ENCODE data around the gene CCNK. TPM values are rescaled to one million over a fixed set of nuclear protein-coding genes. Genes with fewer than 3 reads are reported as not detected.

The CCNK gene
- total RNA-seq, 1 donor from 2014 or later = 86.7 TPM

- intact Hi-C loops (cut with micrococcal nuclease) = no loop called here
Measured at GRCh38 chr14:99465288-99465687, 15.9 kb upstream of the CCNK start.

GRCh38 chr14:99466758-99467157 is 14.5 kb upstream of the CCNK start:
- intact Hi-C loops (cut with micrococcal nuclease) = no loop called here

- intact Hi-C loops (cut with micrococcal nuclease) = no loop called here
Measured at GRCh38 chr14:99467336-99468078, 13.7 kb upstream of the CCNK start.

GRCh38 chr14:99468081-99468480 is 13.1 kb upstream of the CCNK start:
- intact Hi-C loops (cut with micrococcal nuclease) = no loop called here

GRCh38 chr14:99468836-99469592 is 12.2 kb upstream of the CCNK start:
- intact Hi-C loops (cut with micrococcal nuclease) = no loop called here

GRCh38 chr14:99471731-99472130 is 9.5 kb upstream of the CCNK start:
- intact Hi-C loops (cut with micrococcal nuclease) = no loop called here

- intact Hi-C loops (cut with micrococcal nuclease) = no loop called here
Measured at GRCh38 chr14:99472937-99473336, 8.3 kb upstream of the CCNK start.

GRCh38 chr14:99473458-99473857 is 7.8 kb upstream of the CCNK start:
- intact Hi-C loops (cut with micrococcal nuclease) = no loop called here

GRCh38 chr14:99475179-99475578 is 6.0 kb upstream of the CCNK start:
- intact Hi-C loops (cut with micrococcal nuclease) = no loop called here

GRCh38 chr14:99475660-99476059 is 5.5 kb upstream of the CCNK start:
- intact Hi-C loops (cut with micrococcal nuclease) = no loop called here

- intact Hi-C loops (cut with micrococcal nuclease) = no loop called here
Measured at GRCh38 chr14:99476864-99477263, 4.3 kb upstream of the CCNK start.

- intact Hi-C loops (cut with micrococcal nuclease) = no loop called here
Measured at GRCh38 chr14:99478128-99478527, 3.1 kb upstream of the CCNK start.

- intact Hi-C loops (cut with micrococcal nuclease) = no loop called here
Measured at GRCh38 chr14:99479160-99479905, 1.9 kb upstream of the CCNK start.

GRCh38 chr14:99479906-99480869 is 1.0 kb upstream of the CCNK start, which contains the start of gene SETD3:
SETD3 (minus strand) TSS chr14:99480859; CDS start chr14:99465805, 15,054 bp downstream.
- intact Hi-C loops (cut with micrococcal nuclease) = loop anchor here (2.0 to 5.0 kb wide), 7 partner anchors 43 to 1503 kb away; partner anchors contain the start of genes WDR25 and YY1

- intact Hi-C loops (cut with micrococcal nuclease) = loop anchor here (1.0 to 5.0 kb wide), 10 partner anchors 45 to 1505 kb away; partner anchors contain the start of genes CCDC85C, CYP46A1, WDR25 and YY1
Measured at GRCh38 chr14:99481745-99482099, 513 bp downstream of the CCNK start.

GRCh38 chr14:99484106-99484505 is 2.9 kb downstream of the CCNK start:
- intact Hi-C loops (cut with micrococcal nuclease) = loop anchor here (5.0 kb wide), 1 partner anchor 738 kb away; no protein-coding TSS in a partner anchor

GRCh38 chr14:99497341-99497740 is 16.1 kb downstream of the CCNK start:
- intact Hi-C loops (cut with micrococcal nuclease) = no loop called here

- intact Hi-C loops (cut with micrococcal nuclease) = no loop called here
Measured at GRCh38 chr14:99497894-99498293, 16.7 kb downstream of the CCNK start.

GRCh38 chr14:99502989-99503421 is 21.8 kb downstream of the CCNK start:
- intact Hi-C loops (cut with micrococcal nuclease) = no loop called here

- intact Hi-C loops (cut with micrococcal nuclease) = no loop called here
Measured at GRCh38 chr14:99503848-99504453, 22.7 kb downstream of the CCNK start.

Data from T-helper 1 cell treated with Interleukin-12 subunit alpha and Interleukin-12 subunit beta and Interleukin-4 antibody, amounts not matched to agents 30 ng/mL and 1 ng/mL, for 36 hours (primary cell).